Activated CD8-positive, alpha-beta T cell treated with anti-CD3 and anti-CD28 coated beads, Interleukin-2, amount 10 ng/mL, durations not matched to agents 7 days and 5 days (primary cell): ENCODE data around the gene SSRP1. TPM values are rescaled to one million over a fixed set of nuclear protein-coding genes. Genes with fewer than 3 reads are reported as not detected.
A peak's percentile ranks its signal among the peaks of the same experiment; 100 is the strongest.

Source experiments
- ATAC-seq: fragments of 150-1000 bp; cut with Tn5 transposase; one replicate; pipeline ENCODE4 v1.10.0; 2021; ENCODE audit warnings: moderate library complexity
- CTCF ChIA-PET: fragments of 350-600 bp; sonication (Branson Sonifier 250); formaldehyde crosslinking; loops from one replicate; lab custom pipeline; 2021; ENCODE audit warnings: antibody characterized with exemption; lab: Charles Lee
- POLR2A ChIA-PET: fragments of 350-600 bp; sonication (Branson Sonifier 250); formaldehyde crosslinking; loops from one replicate; lab custom pipeline; 2021; ENCODE audit warnings: antibody characterized with exemption; lab: Charles Lee
- DNase-seq: peaks from one replicate; pipeline ENCODE4 v3.0.0-alpha.2; 2020
- H3K27ac Mint-ChIP-seq: one replicate; pipeline ENCODE4 v1.8.0; 2021; ENCODE audit warnings: mild to moderate bottlenecking, mixed read lengths
- H3K27me3 Mint-ChIP-seq: one replicate; pipeline ENCODE4 v1.8.0; 2021; ENCODE audit warnings: low read depth, mixed read lengths
- H3K36me3 Mint-ChIP-seq: one replicate; pipeline ENCODE4 v1.8.0; 2021; ENCODE audit warnings: low read depth, mixed read lengths
- H3K4me1 Mint-ChIP-seq: one replicate; pipeline ENCODE4 v1.8.0; 2021; ENCODE audit warnings: low read depth, mixed read lengths
- H3K4me3 Mint-ChIP-seq: one replicate; pipeline ENCODE4 v1.8.0; 2021; ENCODE audit warnings: mild to moderate bottlenecking, mixed read lengths
- H3K9me3 Mint-ChIP-seq: one replicate; pipeline ENCODE4 v1.8.0; 2022; ENCODE audit warnings: mixed read lengths; ENCODE audit not compliant: insufficient read depth
- total RNA-seq, 2 experiments: library from RNA; stranded (reverse); gene quantifications; one replicate each; pipeline ENCODE4 v1.2.3, GENCODE V29; 2021

SSRP1 gene
- total RNA-seq, 2 experiments from 2014 or later = 185 to 191 TPM

DNA sequence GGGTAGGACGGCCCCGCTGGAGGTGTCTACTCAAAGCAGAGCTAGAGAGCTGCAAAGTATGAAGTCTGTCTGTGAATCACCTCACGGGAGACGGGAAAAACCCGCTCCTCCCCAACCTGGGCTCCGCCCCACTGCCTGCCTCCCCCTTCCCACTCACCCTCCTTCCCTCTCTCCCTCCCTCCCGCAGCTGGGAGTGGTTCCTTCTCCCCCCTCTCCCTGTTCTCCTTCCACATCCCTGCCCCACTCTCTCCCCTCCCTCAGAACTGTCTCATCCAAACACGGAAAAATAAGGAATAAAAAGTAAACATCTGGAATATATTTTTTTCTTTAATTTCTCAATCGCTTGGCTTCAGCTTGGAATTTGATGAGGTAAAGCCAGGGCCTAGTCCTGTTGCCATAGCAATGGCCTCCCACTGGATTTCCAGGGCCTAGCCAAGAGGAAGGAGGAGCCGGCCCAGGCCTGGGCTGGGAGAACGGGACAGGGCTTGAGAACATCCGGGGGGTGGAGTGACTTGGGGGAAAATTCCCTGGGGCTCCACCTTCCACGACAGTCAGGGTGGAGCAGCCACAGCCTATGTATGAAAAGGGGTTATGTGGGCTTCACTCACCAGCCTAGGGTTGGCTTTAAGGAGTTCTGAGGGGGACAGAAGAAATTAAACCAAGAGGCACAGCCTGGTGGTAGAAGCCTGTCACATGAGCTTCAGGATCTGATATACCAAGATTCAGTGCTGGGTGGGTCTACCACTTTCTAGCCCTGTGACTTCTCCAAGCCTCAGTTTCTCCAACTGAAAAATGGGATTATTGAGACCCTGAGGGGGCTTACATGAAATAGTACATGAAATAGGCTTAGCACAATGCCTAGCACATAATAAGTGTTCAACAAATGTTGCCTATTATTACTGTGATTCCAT, 13.2 kb downstream of the SSRP1 start:
- peaks cover 49% of the 10 kb centered on the region for H3K4me1 Mint-ChIP-seq
- H3K27me3 Mint-ChIP-seq = no peaks in the 10 kb centered on the region
- DNase-seq (no peak), ATAC-seq (no peak)
- peak overlapping the region; percentile 72 for H3K4me3 Mint-ChIP-seq
- no peaks in the 10 kb centered on the region for H3K9me3 Mint-ChIP-seq
- peak overlapping the region; percentile 1 for H3K27ac Mint-ChIP-seq
- H3K36me3 Mint-ChIP-seq = peaks cover 25% of the 10 kb centered on the region
- POLR2A ChIA-PET = interaction anchor here (0.9 to 4.4 kb wide), 3 partner anchors 13 to 419 kb away, joined by 3 to 55 read pairs (median 9); partner anchors contain the start of genes SELENOH and SSRP1
- CTCF ChIA-PET = no interaction called here

GRCh38 chr11:57321388-57322255, 14.1 kb downstream of the SSRP1 start:
- POLR2A ChIA-PET = interaction anchor here (0.8 to 1.9 kb wide), 3 partner anchors 10 to 420 kb away, joined by 3 to 9 read pairs (median 5); partner anchors contain the start of genes SELENOH and SSRP1
- no peaks in the 10 kb centered on the region for H3K27me3 Mint-ChIP-seq
- no peak overlapping the region for H3K4me3 Mint-ChIP-seq
- ATAC-seq (no peak), DNase-seq (no peak)
- H3K36me3 Mint-ChIP-seq = peaks cover 16% of the 10 kb centered on the region
- H3K9me3 Mint-ChIP-seq = no peaks in the 10 kb centered on the region
- CTCF ChIA-PET = no interaction called here
- no peak overlapping the region for H3K27ac Mint-ChIP-seq
- H3K4me1 Mint-ChIP-seq = peaks cover 40% of the 10 kb centered on the region

GRCh38 chr11:57320719-57321387, 14.8 kb downstream of the SSRP1 start:
- ChIA-PET CTCF (no interaction called here), POLR2A (interaction anchor here (0.8 to 1.9 kb wide), 2 partner anchors 11 to 15 kb away, joined by 5 to 9 read pairs; partner anchors contain the start of gene SSRP1)
- no peaks in the 10 kb centered on the region for H3K27me3 Mint-ChIP-seq
- DNase-seq (no peak), ATAC-seq (no peak)
- no peak overlapping the region for H3K4me3 Mint-ChIP-seq
- peaks cover 8% of the 10 kb centered on the region for H3K36me3 Mint-ChIP-seq
- H3K27ac Mint-ChIP-seq = peak overlapping the region; percentile 48
- peaks cover 32% of the 10 kb centered on the region for H3K4me1 Mint-ChIP-seq
- H3K9me3 Mint-ChIP-seq = no peaks in the 10 kb centered on the region

GRCh38 chr11:57320067-57320718, 15.5 kb downstream of the SSRP1 start:
- H3K36me3 Mint-ChIP-seq = peaks cover 2% of the 10 kb centered on the region
- peaks cover 26% of the 10 kb centered on the region for H3K4me1 Mint-ChIP-seq
- no peak overlapping the region for H3K4me3 Mint-ChIP-seq
- ChIA-PET POLR2A (interaction anchor here (1.9 kb wide), 1 partner anchor 16 kb away, joined by 9 read pairs; the partner anchor contains the start of gene SSRP1), CTCF (no interaction called here)
- no peaks in the 10 kb centered on the region for H3K9me3 Mint-ChIP-seq
- H3K27ac Mint-ChIP-seq = no peak overlapping the region
- ATAC-seq (no peak), DNase-seq (no peak)
- H3K27me3 Mint-ChIP-seq = no peaks in the 10 kb centered on the region

- ChIA-PET CTCF (interaction anchor here (1.0 kb wide), 1 partner anchor 140 kb away, joined by 3 read pairs; no protein-coding TSS in a partner anchor), POLR2A (interaction anchor here (1.5 kb wide), 1 partner anchor 17 kb away, joined by 7 read pairs; the partner anchor contains the start of gene SSRP1)
- Mint-ChIP-seq H3K36me3 (no peaks in the 10 kb centered on the region), H3K4me3 (no peak overlapping the region), H3K4me1 (peaks cover 13% of the 10 kb centered on the region), H3K9me3 (no peaks in the 10 kb centered on the region), H3K27me3 (no peaks in the 10 kb centered on the region), H3K27ac (no peak overlapping the region)
- DNase-seq (no peak), ATAC-seq (no peak)
These were observed 17.5 kb downstream of the SSRP1 start for GRCh38 chr11:57318178-57318577.

DNA sequence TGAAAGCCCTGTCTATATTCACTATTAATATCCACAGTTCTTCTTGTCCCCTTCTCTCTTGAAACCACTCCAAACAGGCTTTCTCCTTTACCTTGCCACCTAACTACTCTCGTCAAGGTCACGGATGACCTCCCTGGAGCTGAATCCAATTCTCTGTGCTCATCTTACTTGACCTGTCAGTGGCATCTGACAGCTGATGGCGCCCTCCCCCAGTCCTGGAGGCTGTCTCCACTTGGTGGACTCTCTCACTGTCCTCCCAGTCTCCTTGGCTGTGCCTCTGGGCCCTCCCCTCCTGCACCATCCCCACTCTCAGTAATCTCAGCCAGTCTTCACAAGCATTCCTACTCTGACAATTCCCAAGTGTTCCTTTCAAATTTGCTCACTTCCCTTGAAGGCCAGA, 19.7 kb downstream of the SSRP1 start:
- H3K4me3 Mint-ChIP-seq = no peak overlapping the region
- peaks cover 14% of the 10 kb centered on the region for H3K4me1 Mint-ChIP-seq
- no peak overlapping the region for H3K27ac Mint-ChIP-seq
- ATAC-seq (no peak), DNase-seq (no peak)
- POLR2A ChIA-PET = interaction anchor here (1.0 to 2.6 kb wide), 2 partner anchors 9 to 11 kb away, joined by 3 to 14 read pairs; partner anchors contain the start of gene TNKS1BP1
- H3K27me3 Mint-ChIP-seq = no peaks in the 10 kb centered on the region
- H3K9me3 Mint-ChIP-seq = no peaks in the 10 kb centered on the region
- peaks cover 3% of the 10 kb centered on the region for H3K36me3 Mint-ChIP-seq
- CTCF ChIA-PET = interaction anchor here (1.8 kb wide), 1 partner anchor 10 kb away, joined by 8 read pairs; the partner anchor contains the start of gene TNKS1BP1

GRCh38 chr11:57315491-57315890, 20.2 kb downstream of the SSRP1 start:
- POLR2A ChIA-PET = interaction anchor here (1.0 to 2.6 kb wide), 2 partner anchors 10 kb away, joined by 3 to 14 read pairs; partner anchors contain the start of gene TNKS1BP1
- CTCF ChIA-PET = interaction anchor here (1.3 to 1.8 kb wide), 2 partner anchors 10 kb away, joined by 3 to 8 read pairs; partner anchors contain the start of gene TNKS1BP1

DNA sequence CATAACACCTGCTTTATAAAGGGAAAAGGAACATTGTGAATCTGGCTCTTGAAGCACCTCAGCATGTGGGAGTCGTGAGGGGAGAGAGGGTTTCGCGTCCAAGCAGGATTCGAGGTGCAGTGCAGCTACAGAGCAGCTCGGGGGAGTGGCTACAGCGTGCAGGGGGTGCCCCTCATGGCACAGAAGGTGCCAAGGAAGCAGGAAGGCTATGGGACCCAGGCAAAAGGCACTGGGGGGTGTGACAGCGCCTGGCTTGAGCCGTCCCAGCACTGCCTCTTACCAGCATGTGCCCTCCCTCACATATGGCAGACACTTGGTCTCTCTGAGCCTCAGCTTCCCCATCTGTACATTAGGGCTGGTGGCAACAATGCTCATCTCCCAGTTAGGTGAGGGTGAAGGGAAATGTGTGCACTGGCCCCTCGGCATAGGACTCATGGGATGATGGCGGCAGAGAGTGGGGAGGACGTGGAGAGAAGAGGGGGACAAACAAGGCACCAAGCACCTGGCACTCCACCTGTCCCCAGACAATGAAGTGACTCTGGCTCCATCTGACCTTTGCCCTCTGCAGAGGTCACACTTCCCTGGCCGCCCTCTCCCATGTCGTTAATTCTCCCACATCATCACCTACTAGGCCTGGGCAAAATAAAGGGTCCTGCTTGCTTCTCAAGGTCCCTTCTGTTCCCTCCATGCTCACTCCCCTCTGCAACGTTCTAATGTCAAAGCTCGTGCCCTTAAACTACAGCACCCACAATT, 21.3 kb downstream of the SSRP1 start:
- Mint-ChIP-seq H3K27me3 (no peaks in the 10 kb centered on the region), H3K4me1 (peaks cover 23% of the 10 kb centered on the region), H3K4me3 (no peak overlapping the region), H3K9me3 (no peaks in the 10 kb centered on the region), H3K27ac (no peak overlapping the region), H3K36me3 (peaks cover 3% of the 10 kb centered on the region)
- ChIA-PET POLR2A (interaction anchor here (2.6 kb wide), 1 partner anchor 11 kb away, joined by 14 read pairs; the partner anchor contains the start of gene TNKS1BP1), CTCF (interaction anchor here (1.3 to 1.8 kb wide), 2 partner anchors 9 to 11 kb away, joined by 3 to 8 read pairs; partner anchors contain the start of gene TNKS1BP1)
- ATAC-seq = no peak
- no peak for DNase-seq

More at GRCh38 chr11:57315491-57315890, 20.2 kb downstream of the SSRP1 start:
- Mint-ChIP-seq H3K4me3 (no peak overlapping the region), H3K4me1 (peaks cover 19% of the 10 kb centered on the region), H3K27me3 (no peaks in the 10 kb centered on the region), H3K27ac (no peak overlapping the region), H3K36me3 (peaks cover 3% of the 10 kb centered on the region), H3K9me3 (no peaks in the 10 kb centered on the region)
- peak; percentile 28 for ATAC-seq
- DNase-seq = peak; percentile 76

DNA sequence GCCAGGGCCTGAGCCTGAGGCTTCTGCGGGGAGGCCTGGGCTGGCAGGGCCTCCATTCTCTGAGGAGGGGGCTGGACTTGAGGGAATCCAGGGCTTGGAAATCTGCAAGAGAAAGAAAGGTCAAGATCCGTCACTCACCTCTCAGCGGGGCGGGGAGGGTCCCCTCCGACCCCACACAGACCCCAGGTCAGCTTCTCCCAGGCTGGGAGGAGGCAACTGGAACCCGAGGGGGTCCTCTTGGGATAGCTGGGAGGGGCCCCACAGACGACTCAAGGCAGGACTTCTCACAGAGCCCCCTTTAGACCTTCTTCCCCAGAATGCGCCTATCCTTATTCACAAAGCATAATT, 21.9 kb downstream of the SSRP1 start:
- POLR2A ChIA-PET = no interaction called here
- H3K4me3 Mint-ChIP-seq = no peak overlapping the region
- peaks cover 3% of the 10 kb centered on the region for H3K36me3 Mint-ChIP-seq
- H3K27ac Mint-ChIP-seq = no peak overlapping the region
- H3K27me3 Mint-ChIP-seq = no peaks in the 10 kb centered on the region
- ATAC-seq = no peak
- H3K9me3 Mint-ChIP-seq = no peaks in the 10 kb centered on the region
- CTCF ChIA-PET = no interaction called here
- no peak for DNase-seq
- peaks cover 23% of the 10 kb centered on the region for H3K4me1 Mint-ChIP-seq
